SK-N-SH (cell line): Measurements from ENCODE around the gene YES1. TPM values are rescaled to one million over a fixed set of nuclear protein-coding genes. Genes with fewer than 3 reads are reported as not detected.

Source experiments
- CTCF ChIA-PET: fragments of 300-600, 350-600 bp; formaldehyde crosslinking; extraction: SDS; loops from one replicate; lab custom pipeline; 2021; lab: Yijun Ruan, JAX
- POLR2A ChIA-PET: fragments of 350-600 bp; sonication (Branson Sonifier 250); formaldehyde crosslinking; extraction: SDS; loops from one replicate; lab custom pipeline; 2020; ENCODE audit warnings: antibody characterized with exemption, inconsistent platforms; lab: Yijun Ruan, JAX
- DNase-seq: peaks from one replicate; pipeline ENCODE4 v3.0.0; 2012
- H2AFZ ChIP-seq: fragments of 200-600 bp; sonication (generic); 2 replicates; pipeline ENCODE4 v1.8.1; 2016; ENCODE audit warnings: antibody characterized with exemption, mild to moderate bottlenecking, low read depth
- H3F3A ChIP-seq: fragments of 200-600 bp; sonication (generic); replicated peaks from 2 replicates; pipeline ENCODE3; 2016; ENCODE audit warnings: antibody characterized with exemption, mild to moderate bottlenecking; ENCODE audit not compliant: insufficient read depth
- H3K27ac ChIP-seq, 2 experiments: fragments of 200-500 bp in 1 of 2; fragments of 200-600 bp in 1 of 2; sonication (Bioruptor generic) in 1 of 2; sonication (generic), shearing (Covaris generic) in 1 of 2; 2 replicates each; pipeline versions ENCODE4 v1.5.1 to v1.6.1; 2014 to 2016; ENCODE audit warnings: low read depth in 2 of 2, inconsistent platforms in 1 of 2, low read length in 1 of 2, mild to moderate bottlenecking in 1 of 2, mixed read lengths in 1 of 2
- H3K27me3 ChIP-seq: fragments of 200-600 bp; sonication (generic), shearing (Covaris generic); 2 replicates; pipeline ENCODE4 v1.6.1; 2016; ENCODE audit warnings: mixed run types; ENCODE audit not compliant: insufficient read depth
- H3K36me3 ChIP-seq, 2 experiments: fragments of 200-500 bp in 1 of 2; fragments of 200-600 bp in 1 of 2; sonication (Bioruptor generic) in 1 of 2; sonication (generic) in 1 of 2; replicated peaks in 1 of 2; 2 replicates each; pipeline versions ENCODE3 to v1.5.1; 2014 to 2016; ENCODE audit warnings: low read length in 1 of 2, mild to moderate bottlenecking in 1 of 2; ENCODE audit not compliant: insufficient read depth in 2 of 2, control insufficient read depth in 1 of 2
- H3K4me1 ChIP-seq, 2 experiments: fragments of 200-500 bp in 1 of 2; fragments of 200-600 bp in 1 of 2; sonication (Bioruptor generic) in 1 of 2; sonication (generic), shearing (Covaris generic) in 1 of 2; 2 replicates each; pipeline versions ENCODE4 v1.5.1 to v1.6.1; 2014 to 2016; ENCODE audit warnings: low read depth in 1 of 2, low read length in 1 of 2, mixed run types in 1 of 2; ENCODE audit not compliant: insufficient read depth in 2 of 2, control insufficient read depth in 1 of 2
- H3K4me2 ChIP-seq: fragments of 200-600 bp; sonication (generic), shearing (Covaris generic); 2 replicates; pipeline ENCODE4 v1.6.1; 2017; ENCODE audit warnings: mixed run types
- H3K4me3 ChIP-seq, 2 experiments: fragments of 200-500 bp in 1 of 2; fragments of 200-600 bp in 1 of 2; sonication (Bioruptor generic) in 1 of 2; sonication (generic), shearing (Covaris generic) in 1 of 2; 2 replicates each; pipeline versions ENCODE4 v1.5.1 to v1.8.1; 2014 to 2016; ENCODE audit warnings: low read depth in 2 of 2, inconsistent platforms in 1 of 2, low read length in 1 of 2, mild to moderate bottlenecking in 1 of 2, mixed read lengths in 1 of 2, moderate library complexity in 1 of 2
- H3K79me2 ChIP-seq: fragments of 200-600 bp; sonication (generic); 2 replicates; pipeline ENCODE4 v1.8.1; 2017; ENCODE audit warnings: mild to moderate bottlenecking; ENCODE audit not compliant: insufficient read depth
- H3K9ac ChIP-seq: fragments of 200-600 bp; sonication (generic); 2 replicates; pipeline ENCODE4 v1.6.1; 2017; ENCODE audit warnings: mixed run types
- H3K9me2 ChIP-seq: fragments of 200-600 bp; sonication (generic); 2 replicates; pipeline ENCODE4 v1.6.1; 2017; ENCODE audit warnings: mixed run types
- H3K9me3 ChIP-seq: fragments of 200-600 bp; sonication (generic); 2 replicates; pipeline ENCODE4 v1.6.1; 2017; ENCODE audit warnings: mixed run types, mild to moderate bottlenecking, moderate library complexity
- H4K20me1 ChIP-seq: fragments of 200-600 bp; sonication (generic); 2 replicates; pipeline ENCODE4 v1.6.1; 2017; ENCODE audit warnings: mild to moderate bottlenecking, mixed run types; ENCODE audit not compliant: insufficient read depth
- ELF1 ChIP-seq: IDR thresholded peaks from 2 replicates; pipeline ENCODE4 v1.4.0; 2012
- EP300 ChIP-seq, 2 experiments: IDR thresholded peaks; 2 replicates each; pipeline versions ENCODE4 v1.4.0 to v1.6.1; 2012; ENCODE audit warnings: borderline replicate concordance in 1 of 2, low read depth in 1 of 2, low read length in 1 of 2
- FOSL2 ChIP-seq: IDR thresholded peaks from 2 replicates; pipeline ENCODE4 v1.4.0; 2012; ENCODE audit warnings: low read depth, mild to moderate bottlenecking, moderate library complexity, borderline replicate concordance
- FOXJ3 ChIP-seq: sonication (generic); formaldehyde crosslinking; IDR thresholded peaks from 2 replicates; pipeline ENCODE4 v1.5.1; 2020; ENCODE audit warnings: mild to moderate bottlenecking, missing genetic modification reagents
- GABPA ChIP-seq: IDR thresholded peaks from 2 replicates; pipeline ENCODE4 v1.4.0; 2012; ENCODE audit warnings: low read depth, mild to moderate bottlenecking
- GATA2 ChIP-seq: sonication (generic); formaldehyde crosslinking; IDR thresholded peaks from 2 replicates; pipeline ENCODE4 v1.5.0; 2020; ENCODE audit warnings: mild to moderate bottlenecking, missing genetic modification reagents
- MXI1 ChIP-seq: IDR thresholded peaks from 2 replicates; pipeline ENCODE4 v1.6.1; 2012; ENCODE audit warnings: mild to moderate bottlenecking, low read depth, low read length, improper control_type of control experiment
- NFIC ChIP-seq: IDR thresholded peaks from 2 replicates; pipeline ENCODE4 v1.4.0; 2012; ENCODE audit warnings: borderline replicate concordance
- POLR2AphosphoS5 ChIP-seq: IDR thresholded peaks from 2 replicates; pipeline ENCODE4 v1.6.1; 2012; ENCODE audit warnings: low read depth, low read length
- RAD21 ChIP-seq: IDR thresholded peaks from 2 replicates; pipeline ENCODE4 v1.6.1; 2012; ENCODE audit warnings: mild to moderate bottlenecking, low read length
- RCOR1 ChIP-seq: fragments of 150-350 bp; IDR thresholded peaks from 2 replicates; pipeline ENCODE4 v1.6.1; 2017; ENCODE audit warnings: antibody characterized with exemption, low read length
- SIN3A ChIP-seq: IDR thresholded peaks from 2 replicates; pipeline ENCODE4 v1.6.1; 2012; ENCODE audit warnings: low read depth, mild to moderate bottlenecking, low read length, moderate library complexity, borderline replicate concordance
- TCF12 ChIP-seq: IDR thresholded peaks from 2 replicates; pipeline ENCODE4 v1.4.0; 2012
- USF2 ChIP-seq: fragments of 150-350 bp; IDR thresholded peaks from 2 replicates; pipeline ENCODE4 v1.6.1; 2017; ENCODE audit warnings: antibody characterized with exemption, low read length, low read depth, borderline replicate concordance
- WGBS: methylation state at CpG from one replicate; pipeline ENCODE4 v1.1.6; 2017; ENCODE audit warnings: low lambda C conversion rate; 5-methylcytosine and 5-hydroxymethylcytosine counted together
- polyA plus RNA-seq, 3 experiments: library from polyadenylated mRNA; depleted of rRNA; stranded (reverse); fragments of >200 nt; gene quantifications; 2 replicates each; pipeline ENCODE4 v1.2.3, GENCODE V29; 2012
- TF ChIP-seq, protein P1 (sequence below): IDR thresholded peaks from 2 replicates; pipeline ENCODE4 v1.4.0; 2012; ENCODE audit warnings: low read depth, borderline replicate concordance

The YES1 gene
- polyA plus RNA-seq, 1 of the 3 experiments (the other 2 are of a cell fraction) = 7.9 TPM

DNA sequence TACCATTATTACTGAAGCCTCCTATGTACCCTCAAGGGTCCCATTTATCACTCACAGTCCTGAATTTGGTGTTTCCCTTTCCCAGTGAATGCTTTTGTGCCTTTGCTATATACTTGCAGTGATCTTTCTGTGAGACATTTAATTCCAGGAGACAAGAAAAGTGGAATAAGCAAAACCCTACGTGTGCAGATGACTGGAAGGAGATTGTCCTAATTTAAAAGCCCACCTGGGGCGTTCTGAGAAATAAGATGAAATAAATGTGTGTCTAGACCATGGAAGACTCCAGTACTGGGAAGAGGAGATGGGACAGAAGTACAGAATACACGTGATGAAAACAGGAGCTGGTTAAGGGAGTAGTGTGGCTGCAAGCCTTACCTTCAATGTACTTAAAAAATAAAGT lies 135.3 kb downstream of the YES1 start:
- Histone ChIP-seq H3K27ac (no peak overlapping the region), H2AFZ (no peak overlapping the region), H3K4me3 (no peak overlapping the region), H3K27me3 (no peaks in the 10 kb centered on the region), H3K36me3 (peaks cover 22 to 53% of the 10 kb centered on the region in 2 experiments), H3K4me2 (no peak overlapping the region), H3K9me3 (no peaks in the 10 kb centered on the region), H3F3A (peaks cover 9% of the 10 kb centered on the region), H3K4me1 (no peaks in the 10 kb centered on the region), H3K9ac (no peak overlapping the region), H3K9me2 (no peaks in the 10 kb centered on the region), H4K20me1 (no peaks in the 10 kb centered on the region), H3K79me2 (no peaks in the 10 kb centered on the region)
- no peak for TF ChIP-seq FOXJ3 (CRISPR knock-in tag)
- TF ChIP-seq USF2 = no peak
- no peak for TF ChIP-seq EP300 (IDR thresholded peaks at IDR 0.05; ENCODE audit: borderline replicate concordance in 1 of 2, low read depth in 1 of 2, low read length in 1 of 2)
- no peak for TF ChIP-seq MXI1
- TF ChIP-seq, protein P1, sequence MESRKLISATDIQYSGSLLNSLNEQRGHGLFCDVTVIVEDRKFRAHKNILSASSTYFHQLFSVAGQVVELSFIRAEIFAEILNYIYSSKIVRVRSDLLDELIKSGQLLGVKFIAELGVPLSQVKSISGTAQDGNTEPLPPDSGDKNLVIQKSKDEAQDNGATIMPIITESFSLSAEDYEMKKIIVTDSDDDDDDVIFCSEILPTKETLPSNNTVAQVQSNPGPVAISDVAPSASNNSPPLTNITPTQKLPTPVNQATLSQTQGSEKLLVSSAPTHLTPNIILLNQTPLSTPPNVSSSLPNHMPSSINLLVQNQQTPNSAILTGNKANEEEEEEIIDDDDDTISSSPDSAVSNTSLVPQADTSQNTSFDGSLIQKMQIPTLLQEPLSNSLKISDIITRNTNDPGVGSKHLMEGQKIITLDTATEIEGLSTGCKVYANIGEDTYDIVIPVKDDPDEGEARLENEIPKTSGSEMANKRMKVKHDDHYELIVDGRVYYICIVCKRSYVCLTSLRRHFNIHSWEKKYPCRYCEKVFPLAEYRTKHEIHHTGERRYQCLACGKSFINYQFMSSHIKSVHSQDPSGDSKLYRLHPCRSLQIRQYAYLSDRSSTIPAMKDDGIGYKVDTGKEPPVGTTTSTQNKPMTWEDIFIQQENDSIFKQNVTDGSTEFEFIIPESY = no peak
- no peak for TF ChIP-seq GABPA
- no peak for TF ChIP-seq RCOR1
- no peak for TF ChIP-seq NFIC
- POLR2A ChIA-PET = no interaction called here
- DNase-seq = no peak
- WGBS = 98% methylated on average over 3 of the region's 3 CpGs
- CTCF ChIA-PET = interaction anchor here (1.2 to 1.5 kb wide), 2 partner anchors 53 to 65 kb away, joined by 4 to 5 read pairs; no protein-coding TSS in a partner anchor

DNA sequence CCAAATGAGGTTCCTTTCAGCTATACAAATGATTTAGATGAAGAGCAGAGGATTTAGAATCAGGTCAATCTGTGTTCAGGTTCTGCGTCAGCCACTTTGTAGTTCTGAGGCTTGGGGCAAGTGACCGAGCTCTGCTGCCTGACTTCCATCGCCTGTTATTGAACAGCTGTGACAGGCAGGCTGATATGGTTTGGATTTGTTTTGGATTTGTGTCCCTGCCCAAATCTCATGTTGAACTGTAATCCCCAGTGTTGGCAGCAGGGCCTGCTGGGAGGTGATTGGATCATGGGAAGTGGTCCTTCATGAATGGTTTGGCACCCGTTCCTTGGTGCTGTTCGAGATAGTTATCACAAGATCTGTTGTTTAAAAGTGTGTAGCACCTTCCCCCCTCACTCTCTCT lies 136.0 kb downstream of the YES1 start:
- H3K79me2 ChIP-seq = no peaks in the 10 kb centered on the region
- WGBS = 92% methylated on average over 5 of the region's 5 CpGs
- no peaks in the 10 kb centered on the region for H3K27me3 ChIP-seq
- ChIA-PET CTCF (no interaction called here), POLR2A (no interaction called here)
- TF ChIP-seq POLR2AphosphoS5 = no peak
- no peak for TF ChIP-seq NFIC
- TF ChIP-seq, protein P1 = no peak
- TF ChIP-seq EP300 (IDR thresholded peaks at IDR 0.05; ENCODE audit: borderline replicate concordance in 1 of 2, low read depth in 1 of 2, low read length in 1 of 2) = no peak
- TF ChIP-seq FOSL2 = no peak
- no peak for TF ChIP-seq ELF1
- TF ChIP-seq TCF12 = no peak
- no peak for TF ChIP-seq GABPA
- TF ChIP-seq GATA2 (CRISPR knock-in tag) = no peak
- no peak for TF ChIP-seq SIN3A
- TF ChIP-seq RAD21 = no peak
- H3K9ac ChIP-seq = no peak overlapping the region
- no peak overlapping the region for H3K4me2 ChIP-seq
- peaks cover 9% of the 10 kb centered on the region for H3F3A ChIP-seq
- no peaks in the 10 kb centered on the region for H3K9me2 ChIP-seq
- H3K9me3 ChIP-seq = no peaks in the 10 kb centered on the region
- peaks cover 27 to 56% of the 10 kb centered on the region in 2 experiments for H3K36me3 ChIP-seq
- no peaks in the 10 kb centered on the region for H3K4me1 ChIP-seq
- no peak for DNase-seq
- no peak overlapping the region for H2AFZ ChIP-seq
- H3K27ac ChIP-seq = no peak overlapping the region
- no peaks in the 10 kb centered on the region for H4K20me1 ChIP-seq
- no peak overlapping the region for H3K4me3 ChIP-seq
